ENCODE results near the gene LTBR.

Gene LTBR

GRCh38 chr12:6386491-6386890, 2.5 kb downstream of the LTBR start:
- H3K27ac ChIP-seq = no peak overlapping the region
- TF ChIP-seq CTCF (IDR thresholded peaks at IDR 0.05) = no peak
- H3K36me3 ChIP-seq = peaks cover 22% of the 10 kb centered on the region
- H3K4me1 ChIP-seq (ENCODE audit: control insufficient read depth in 1 of 2, insufficient read depth in 1 of 2, low read depth in 1 of 2, low read length in 1 of 2) = peaks cover 24 to 25% of the 10 kb centered on the region in 2 experiments
- H3K27me3 ChIP-seq = no peaks in the 10 kb centered on the region
- H3K4me3 ChIP-seq (ENCODE audit: low read depth in 1 of 2, low read length in 1 of 2) = no peak overlapping the region
- no peaks in the 10 kb centered on the region for H3K9me3 ChIP-seq

- Histone ChIP-seq H3K9me3 (no peaks in the 10 kb centered on the region), H3K4me3 (ENCODE audit: low read depth in 1 of 2, low read length in 1 of 2) (no peak overlapping the region), H3K4me1 (ENCODE audit: control insufficient read depth in 1 of 2, insufficient read depth in 1 of 2, low read depth in 1 of 2, low read length in 1 of 2) (peaks cover 24 to 25% of the 10 kb centered on the region in 2 experiments), H3K27ac (no peak overlapping the region), H3K36me3 (peaks cover 28% of the 10 kb centered on the region), H3K27me3 (no peaks in the 10 kb centered on the region)
- no peak for TF ChIP-seq CTCF (IDR thresholded peaks at IDR 0.05)
Observed at GRCh38 chr12:6387541-6387940, 3.6 kb downstream of the LTBR start.

- H3K9me3 ChIP-seq = no peaks in the 10 kb centered on the region
- H3K27me3 ChIP-seq = no peaks in the 10 kb centered on the region
- H3K27ac ChIP-seq = no peak overlapping the region
- H3K4me3 ChIP-seq (ENCODE audit: low read depth in 1 of 2, low read length in 1 of 2) = no peak overlapping the region
- H3K36me3 ChIP-seq = peaks cover 28% of the 10 kb centered on the region
- no peak for TF ChIP-seq CTCF (IDR thresholded peaks at IDR 0.05)
- peaks cover 2% of the 10 kb centered on the region in 2 experiments for H3K4me1 ChIP-seq (ENCODE audit: control insufficient read depth in 1 of 2, insufficient read depth in 1 of 2, low read depth in 1 of 2, low read length in 1 of 2)
Observed at GRCh38 chr12:6390084-6390799, 6.3 kb downstream of the LTBR start.

- Histone ChIP-seq H3K27me3 (no peaks in the 10 kb centered on the region), H3K9me3 (no peaks in the 10 kb centered on the region), H3K27ac (no peak overlapping the region), H3K4me3 (ENCODE audit: low read depth in 1 of 2, low read length in 1 of 2) (no peak overlapping the region), H3K36me3 (peaks cover 28% of the 10 kb centered on the region), H3K4me1 (ENCODE audit: control insufficient read depth in 1 of 2, insufficient read depth in 1 of 2, low read depth in 1 of 2, low read length in 1 of 2) (no peaks in the 10 kb centered on the region)
- TF ChIP-seq CTCF (IDR thresholded peaks at IDR 0.05) = no peak
Observed at GRCh38 chr12:6391013-6391412, 7.1 kb downstream of the LTBR start.

GRCh38 chr12:6392504-6392903, 8.5 kb downstream of the LTBR start:
- Histone ChIP-seq H3K4me3 (ENCODE audit: low read depth in 1 of 2, low read length in 1 of 2) (no peak overlapping the region), H3K27ac (peak overlapping the region; percentile 10), H3K4me1 (ENCODE audit: control insufficient read depth in 1 of 2, insufficient read depth in 1 of 2, low read depth in 1 of 2, low read length in 1 of 2) (no peaks in the 10 kb centered on the region), H3K27me3 (no peaks in the 10 kb centered on the region), H3K36me3 (peaks cover 28% of the 10 kb centered on the region), H3K9me3 (no peaks in the 10 kb centered on the region)
- TF ChIP-seq CTCF (IDR thresholded peaks at IDR 0.05) = no peak
